Glutamatergic neuron (in vitro differentiated cells): ENCODE data around the gene MLN. TPM values are rescaled to one million over a fixed set of nuclear protein-coding genes. Genes with fewer than 3 reads are reported as not detected.
A peak's percentile ranks its signal among the peaks of the same experiment; 100 is the strongest.

Source experiments
- DNase-seq: peaks from one replicate; pipeline ENCODE4 v3.0.0; 2022
- H3K27ac Mint-ChIP-seq: one replicate; pipeline ENCODE4 v1.8.0; 2020; ENCODE audit warnings: mild to moderate bottlenecking, mixed read lengths, inconsistent platforms; ENCODE audit not compliant: unreplicated experiment
- H3K27me3 Mint-ChIP-seq: one replicate; pipeline ENCODE4 v1.8.0; 2020; ENCODE audit warnings: mild to moderate bottlenecking, moderate library complexity, mixed read lengths, inconsistent platforms; ENCODE audit not compliant: unreplicated experiment
- H3K36me3 Mint-ChIP-seq: one replicate; pipeline ENCODE4 v1.8.0; 2020; ENCODE audit warnings: mild to moderate bottlenecking, mixed read lengths, inconsistent platforms; ENCODE audit not compliant: unreplicated experiment
- H3K4me1 Mint-ChIP-seq: one replicate; pipeline ENCODE4 v1.8.0; 2020; ENCODE audit warnings: mild to moderate bottlenecking, low read depth, mixed read lengths, inconsistent platforms; ENCODE audit not compliant: unreplicated experiment
- H3K4me3 Mint-ChIP-seq: one replicate; pipeline ENCODE4 v1.8.0; 2020; ENCODE audit warnings: mild to moderate bottlenecking, mixed read lengths, inconsistent platforms; ENCODE audit not compliant: unreplicated experiment
- H3K9me3 Mint-ChIP-seq: one replicate; pipeline ENCODE4 v1.8.0; 2020; ENCODE audit warnings: mild to moderate bottlenecking, moderate library complexity, mixed read lengths, inconsistent platforms; ENCODE audit not compliant: unreplicated experiment
- CTCF ChIP-seq: fragments of 200-600 bp; sonication (generic); IDR thresholded peaks from one replicate; pipeline ENCODE4 v1.5.0; 2021; ENCODE audit not compliant: partially characterized antibody, unreplicated experiment
- total RNA-seq: library from RNA; stranded (reverse); fragmentation: NEBNext Ultra II Directional; extraction: Animal tissue kit (Norgen Biotek cat#: 25700); gene quantifications from one replicate; pipeline ENCODE4 v1.2.1, GENCODE V29; 2021; ENCODE audit not compliant: unreplicated experiment

The MLN gene
- total RNA-seq, 1 donor from 2014 or later = not detected

- peaks cover 11% of the 10 kb centered on the region for H3K9me3 Mint-ChIP-seq
- H3K27ac Mint-ChIP-seq = peak overlapping the region; percentile 28
These were observed 36.5 kb upstream of the MLN start for GRCh38 chr6:33840048-33840926.

GRCh38 chr6:33839399-33840047 lies 35.7 kb upstream of the MLN start:
- peak overlapping the region; percentile 85 for H3K27ac Mint-ChIP-seq
- H3K36me3 Mint-ChIP-seq = peaks cover 10% of the 10 kb centered on the region
- H3K27me3 Mint-ChIP-seq = peaks cover 11% of the 10 kb centered on the region
- no peak for TF ChIP-seq CTCF
- DNase-seq = no peak
- H3K4me3 Mint-ChIP-seq = peak overlapping the region; percentile 57
- peaks cover 10% of the 10 kb centered on the region for H3K9me3 Mint-ChIP-seq
- peaks cover 38% of the 10 kb centered on the region for H3K4me1 Mint-ChIP-seq

More at GRCh38 chr6:33840048-33840926, 36.5 kb upstream of the MLN start:
- H3K4me3 Mint-ChIP-seq = peak overlapping the region; percentile 57
- DNase-seq = no peak
- H3K27me3 Mint-ChIP-seq = peaks cover 11% of the 10 kb centered on the region
- no peak for TF ChIP-seq CTCF
- H3K36me3 Mint-ChIP-seq = peaks cover 10% of the 10 kb centered on the region
- peaks cover 43% of the 10 kb centered on the region for H3K4me1 Mint-ChIP-seq

GRCh38 chr6:33838983-33839382 lies 35.2 kb upstream of the MLN start:
- Mint-ChIP-seq H3K9me3 (peaks cover 8% of the 10 kb centered on the region), H3K27me3 (peaks cover 9% of the 10 kb centered on the region), H3K4me3 (peak overlapping the region; percentile 15), H3K4me1 (peaks cover 38% of the 10 kb centered on the region), H3K27ac (peak overlapping the region; percentile 85), H3K36me3 (peaks cover 10% of the 10 kb centered on the region)
- DNase-seq = no peak
- no peak for TF ChIP-seq CTCF

GRCh38 chr6:33837971-33838665 lies 34.3 kb upstream of the MLN start:
- H3K9me3 Mint-ChIP-seq = peaks cover 9% of the 10 kb centered on the region
- no peak overlapping the region for H3K4me3 Mint-ChIP-seq
- no peak for DNase-seq
- TF ChIP-seq CTCF = no peak
- peaks cover 36% of the 10 kb centered on the region for H3K4me1 Mint-ChIP-seq
- no peak overlapping the region for H3K27ac Mint-ChIP-seq
- H3K36me3 Mint-ChIP-seq = peaks cover 16% of the 10 kb centered on the region
- peaks cover 10% of the 10 kb centered on the region for H3K27me3 Mint-ChIP-seq
